Measurements from ENCODE around the gene ARHGEF17.

ARHGEF17 gene

DNA sequence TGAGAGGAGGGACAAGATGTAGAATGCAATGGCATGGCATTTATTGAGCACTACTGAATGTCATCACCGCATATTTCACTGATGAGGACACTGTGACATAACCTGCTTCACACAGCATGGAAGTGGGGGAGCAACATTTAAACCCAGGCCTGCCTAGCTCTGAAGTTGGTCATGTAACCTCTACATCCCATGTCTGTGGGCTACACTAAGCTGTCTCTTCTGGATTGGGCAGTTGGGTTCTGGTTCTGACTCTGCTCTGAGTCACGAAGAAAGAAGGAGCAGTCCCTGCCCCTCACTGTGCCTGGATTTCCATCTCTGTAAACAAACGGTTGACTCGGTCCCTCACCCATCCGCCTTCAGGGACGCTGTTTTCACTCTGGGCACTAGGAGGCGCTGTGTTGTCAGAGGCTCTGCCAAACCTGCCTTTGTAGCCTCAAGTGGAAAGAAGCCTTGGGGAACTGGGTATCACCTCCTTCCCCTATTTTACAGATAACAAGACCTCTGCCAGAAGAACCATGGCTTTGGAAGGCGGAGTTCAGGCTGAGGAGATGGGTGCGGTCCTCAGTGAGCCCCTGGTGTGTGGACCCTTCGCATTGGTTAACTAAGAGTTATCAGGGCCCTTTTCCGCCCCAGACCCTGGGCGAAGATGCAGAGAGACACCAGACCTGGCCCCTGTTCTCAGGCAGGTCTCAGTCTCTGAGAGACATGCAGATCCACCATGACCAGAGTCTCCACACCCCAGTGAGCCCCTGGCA, 12.7 kb upstream of the ARHGEF17 start:
- DNase-seq, result peak; percentile 21

DNA sequence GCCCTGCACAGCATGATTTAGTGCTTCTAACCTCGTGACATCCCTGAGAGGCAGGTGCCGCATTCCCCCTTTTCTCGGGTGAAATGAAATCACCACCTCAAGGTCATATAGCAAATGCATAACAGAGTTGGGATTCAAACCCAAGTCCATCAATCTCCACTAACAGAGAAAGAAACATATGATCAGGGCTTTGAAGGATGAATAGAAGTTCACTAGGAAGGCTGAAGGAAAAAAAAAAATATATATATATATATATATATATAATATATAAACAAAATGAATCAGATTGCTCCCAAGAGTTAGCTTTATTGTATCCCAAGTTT, 12.1 kb upstream of the ARHGEF17 start:
- DNase-seq, result no peak

DNA sequence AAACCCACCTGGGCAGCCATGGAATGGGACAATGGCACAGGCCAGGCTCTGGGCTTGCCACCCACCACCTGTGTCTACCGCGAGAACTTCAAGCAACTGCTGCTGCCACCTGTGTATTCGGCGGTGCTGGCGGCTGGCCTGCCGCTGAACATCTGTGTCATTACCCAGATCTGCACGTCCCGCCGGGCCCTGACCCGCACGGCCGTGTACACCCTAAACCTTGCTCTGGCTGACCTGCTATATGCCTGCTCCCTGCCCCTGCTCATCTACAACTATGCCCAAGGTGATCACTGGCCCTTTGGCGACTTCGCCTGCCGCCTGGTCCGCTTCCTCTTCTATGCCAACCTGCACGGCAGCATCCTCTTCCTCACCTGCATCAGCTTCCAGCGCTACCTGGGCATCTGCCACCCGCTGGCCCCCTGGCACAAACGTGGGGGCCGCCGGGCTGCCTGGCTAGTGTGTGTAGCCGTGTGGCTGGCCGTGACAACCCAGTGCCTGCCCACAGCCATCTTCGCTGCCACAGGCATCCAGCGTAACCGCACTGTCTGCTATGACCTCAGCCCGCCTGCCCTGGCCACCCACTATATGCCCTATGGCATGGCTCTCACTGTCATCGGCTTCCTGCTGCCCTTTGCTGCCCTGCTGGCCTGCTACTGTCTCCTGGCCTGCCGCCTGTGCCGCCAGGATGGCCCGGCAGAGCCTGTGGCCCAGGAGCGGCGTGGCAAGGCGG, 11.4 kb upstream of the ARHGEF17 start:
- no peak for DNase-seq

DNA sequence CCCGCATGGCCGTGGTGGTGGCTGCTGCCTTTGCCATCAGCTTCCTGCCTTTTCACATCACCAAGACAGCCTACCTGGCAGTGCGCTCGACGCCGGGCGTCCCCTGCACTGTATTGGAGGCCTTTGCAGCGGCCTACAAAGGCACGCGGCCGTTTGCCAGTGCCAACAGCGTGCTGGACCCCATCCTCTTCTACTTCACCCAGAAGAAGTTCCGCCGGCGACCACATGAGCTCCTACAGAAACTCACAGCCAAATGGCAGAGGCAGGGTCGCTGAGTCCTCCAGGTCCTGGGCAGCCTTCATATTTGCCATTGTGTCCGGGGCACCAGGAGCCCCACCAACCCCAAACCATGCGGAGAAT, 10.9 kb upstream of the ARHGEF17 start:
- DNase-seq, result no peak

DNA sequence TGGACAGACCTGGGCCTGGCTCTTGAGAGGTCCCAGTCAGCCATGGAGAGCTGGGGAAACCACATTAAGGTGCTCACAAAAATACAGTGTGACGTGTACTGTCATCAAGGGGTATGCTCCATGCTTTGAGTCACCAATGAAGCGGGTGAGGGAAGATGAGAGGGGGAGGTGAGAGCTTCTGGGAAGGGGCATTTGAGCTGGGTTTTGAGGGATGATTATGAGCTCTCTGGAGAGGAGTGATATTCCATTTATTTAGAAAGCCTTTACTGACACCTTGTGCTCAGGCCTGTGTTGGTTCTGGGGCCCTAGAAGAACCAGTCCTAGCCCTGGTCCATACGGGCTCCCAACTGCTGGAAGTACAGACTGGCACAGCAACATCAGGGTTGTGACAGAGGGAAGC, 10.4 kb upstream of the ARHGEF17 start:
- no peak for DNase-seq

DNA sequence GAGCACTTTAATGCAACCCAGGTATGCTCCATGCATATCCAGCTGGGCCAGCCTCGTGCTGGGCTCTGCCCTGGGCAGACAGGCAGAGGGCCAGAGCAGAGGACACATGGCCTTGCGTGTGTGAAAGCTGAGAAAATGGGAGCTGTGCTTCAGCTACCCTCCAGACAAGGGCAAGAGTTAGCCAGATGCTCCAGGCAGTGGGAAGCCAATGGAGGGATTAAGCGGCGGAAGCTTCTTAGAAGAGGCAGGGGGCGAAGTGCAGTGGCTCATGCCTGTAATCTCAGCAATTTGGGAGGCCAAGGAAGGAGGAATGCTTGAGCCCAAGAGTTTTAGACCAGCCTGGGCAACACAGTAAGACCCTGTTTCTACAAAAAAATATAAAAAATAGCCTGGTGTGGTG, 9.8 kb upstream of the ARHGEF17 start:
- DNase-seq, result no peak

DNA sequence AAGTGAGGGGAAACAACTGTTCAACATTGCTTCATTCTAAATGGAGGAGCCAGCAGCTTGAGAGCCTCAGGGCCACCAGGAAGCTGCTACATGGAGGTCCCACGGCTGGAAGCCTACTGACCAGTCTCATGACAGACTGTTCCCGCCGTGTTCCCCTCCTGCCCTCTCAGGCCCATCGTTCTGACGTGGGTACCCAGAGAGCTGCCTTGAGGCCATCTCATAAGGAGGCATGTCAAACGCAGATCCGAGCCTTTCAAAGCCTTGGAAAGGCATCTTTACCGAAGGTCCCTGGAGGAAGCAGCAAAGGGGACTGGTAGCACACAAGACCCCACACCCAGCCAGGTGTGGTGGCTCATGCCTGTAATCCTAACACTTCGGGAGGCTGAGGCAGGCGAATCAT, 8.3 kb upstream of the ARHGEF17 start:
- DNase-seq, result no peak

DNA sequence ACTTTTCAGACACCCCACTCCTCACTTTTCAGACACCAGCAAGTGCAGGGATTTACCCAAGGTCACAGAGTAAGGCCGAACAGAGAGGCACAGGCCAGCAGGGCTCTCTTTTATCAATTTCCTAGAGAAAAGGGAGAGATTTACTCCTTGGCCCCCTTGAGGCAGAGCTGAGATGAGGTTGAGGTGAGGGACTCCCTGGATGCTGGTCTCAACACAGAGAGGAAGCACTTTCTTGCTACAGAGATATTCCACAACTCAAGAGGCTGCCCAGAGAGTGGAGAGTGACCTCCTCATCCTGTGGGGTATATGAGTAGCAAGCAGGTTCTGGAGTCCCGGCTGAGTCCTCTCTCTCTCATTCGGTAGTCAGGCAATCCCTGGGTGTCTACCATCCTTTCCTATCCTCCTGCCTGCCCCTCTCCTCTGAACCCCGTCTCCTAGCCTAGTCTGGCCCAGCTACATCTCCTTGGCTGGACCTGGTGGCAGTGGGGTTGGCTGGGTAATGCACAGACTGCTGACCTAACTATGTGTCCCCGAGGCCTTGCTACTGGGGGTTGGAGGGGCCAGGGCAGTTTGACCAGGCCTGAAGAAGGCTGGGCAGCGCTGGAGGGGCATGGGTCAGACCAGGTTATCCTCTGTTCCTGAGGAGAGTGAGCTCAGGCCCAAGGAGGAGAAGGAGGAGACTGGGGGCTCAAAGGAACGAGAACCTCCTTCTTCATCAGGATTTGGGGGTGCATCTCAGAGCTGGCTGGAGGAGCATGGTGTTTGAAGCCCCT, 1.8 kb upstream of the ARHGEF17 start:
- no peak for DNase-seq

DNA sequence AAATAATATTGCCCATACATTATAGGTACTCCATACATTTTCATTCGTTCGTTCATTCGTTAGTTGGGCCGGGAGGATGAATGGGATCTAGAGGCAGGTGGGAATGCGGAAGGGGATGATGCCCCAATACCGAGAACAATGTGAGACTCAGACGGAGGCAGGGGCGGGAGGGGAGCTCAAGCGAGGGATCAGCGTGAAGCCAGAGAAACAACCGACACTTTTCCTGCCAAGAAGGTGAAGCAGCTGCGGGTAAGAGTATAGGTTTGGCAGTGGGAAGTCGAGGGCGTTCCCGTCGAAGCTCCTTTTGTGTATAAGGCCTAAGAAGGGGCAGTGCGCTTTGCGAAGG, 1.1 kb upstream of the ARHGEF17 start:
- DNase-seq, result no peak

DNA sequence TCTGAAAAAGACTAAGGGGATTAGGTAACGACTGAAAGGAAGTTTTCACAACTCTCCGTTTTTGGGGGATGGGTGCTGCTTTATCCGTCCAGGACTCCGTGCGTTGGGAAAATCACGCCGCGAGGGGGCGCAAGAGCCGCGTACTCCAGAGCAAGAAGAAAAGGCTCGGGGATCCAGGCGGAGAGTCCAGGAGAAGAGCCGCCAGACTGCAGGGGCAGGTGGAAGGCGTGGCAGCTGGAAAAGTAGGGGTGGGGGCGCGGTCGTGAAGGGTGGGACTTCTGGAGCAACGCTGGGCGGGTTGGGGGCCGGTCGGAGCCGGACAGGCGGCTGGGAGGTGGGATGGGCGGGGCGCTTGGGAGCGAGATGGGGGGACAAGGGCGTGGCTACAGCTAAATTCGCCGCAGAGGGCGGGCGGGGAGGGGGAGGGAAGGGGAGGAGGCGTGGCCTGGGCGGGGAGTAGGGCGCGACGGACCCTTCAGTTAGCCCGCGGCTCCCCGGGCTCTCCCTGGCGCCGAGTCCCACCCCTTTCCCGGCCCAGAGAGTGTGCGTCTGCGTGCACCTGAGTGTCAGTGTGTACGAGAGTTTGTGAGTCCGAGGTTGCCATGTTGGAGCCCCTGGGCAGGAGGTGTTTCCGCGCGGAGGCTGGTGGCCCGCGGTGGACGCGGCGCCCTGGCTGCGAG, 613 bp upstream of the ARHGEF17 start:
- peak; percentile 98 for DNase-seq

DNA sequence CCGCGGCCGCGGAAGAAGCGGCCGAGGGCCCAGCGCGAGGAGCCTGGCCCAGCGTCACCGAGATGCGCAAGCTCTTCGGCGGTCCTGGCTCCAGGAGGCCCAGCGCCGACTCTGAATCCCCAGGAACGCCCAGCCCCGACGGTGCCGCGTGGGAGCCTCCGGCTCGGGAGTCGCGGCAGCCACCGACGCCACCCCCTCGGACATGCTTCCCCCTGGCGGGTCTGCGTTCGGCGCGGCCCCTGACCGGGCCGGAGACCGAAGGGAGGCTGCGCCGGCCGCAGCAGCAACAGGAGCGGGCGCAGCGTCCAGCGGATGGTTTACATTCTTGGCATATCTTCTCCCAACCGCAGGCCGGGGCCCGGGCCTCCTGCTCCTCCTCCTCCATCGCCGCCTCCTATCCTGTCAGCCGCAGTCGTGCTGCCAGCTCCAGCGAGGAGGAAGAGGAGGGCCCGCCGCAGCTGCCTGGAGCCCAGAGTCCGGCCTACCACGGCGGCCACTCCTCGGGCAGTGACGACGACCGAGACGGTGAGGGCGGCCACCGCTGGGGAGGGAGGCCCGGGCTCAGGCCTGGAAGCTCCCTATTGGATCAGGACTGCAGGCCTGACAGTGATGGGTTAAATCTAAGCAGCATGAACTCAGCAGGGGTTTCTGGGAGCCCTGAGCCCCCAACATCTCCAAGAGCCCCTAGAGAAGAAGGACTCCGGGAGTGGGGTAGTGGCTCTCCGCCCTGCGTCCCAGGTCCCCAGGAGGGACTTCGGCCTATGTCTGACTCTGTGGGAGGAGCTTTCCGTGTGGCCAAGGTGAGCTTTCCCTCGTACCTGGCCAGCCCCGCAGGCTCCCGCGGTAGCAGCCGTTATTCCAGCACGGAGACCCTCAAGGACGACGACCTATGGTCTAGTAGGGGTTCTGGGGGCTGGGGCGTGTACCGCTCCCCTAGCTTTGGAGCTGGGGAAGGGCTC, 1.2 kb downstream of the ARHGEF17 start:
- DNase-seq, result no peak

DNA sequence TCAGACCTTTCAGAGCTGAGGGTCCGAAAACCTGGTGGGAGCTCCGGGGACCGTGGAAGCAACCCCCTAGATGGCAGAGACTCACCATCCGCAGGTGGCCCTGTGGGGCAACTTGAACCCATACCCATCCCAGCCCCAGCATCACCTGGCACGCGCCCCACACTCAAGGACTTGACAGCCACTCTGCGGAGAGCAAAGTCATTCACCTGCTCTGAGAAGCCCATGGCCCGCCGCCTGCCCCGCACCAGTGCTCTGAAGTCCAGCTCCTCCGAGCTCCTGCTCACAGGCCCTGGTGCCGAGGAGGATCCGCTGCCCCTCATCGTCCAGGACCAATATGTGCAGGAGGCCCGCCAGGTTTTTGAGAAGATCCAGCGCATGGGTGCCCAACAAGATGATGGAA, 2.0 kb downstream of the ARHGEF17 start:
- DNase-seq, result no peak

DNA sequence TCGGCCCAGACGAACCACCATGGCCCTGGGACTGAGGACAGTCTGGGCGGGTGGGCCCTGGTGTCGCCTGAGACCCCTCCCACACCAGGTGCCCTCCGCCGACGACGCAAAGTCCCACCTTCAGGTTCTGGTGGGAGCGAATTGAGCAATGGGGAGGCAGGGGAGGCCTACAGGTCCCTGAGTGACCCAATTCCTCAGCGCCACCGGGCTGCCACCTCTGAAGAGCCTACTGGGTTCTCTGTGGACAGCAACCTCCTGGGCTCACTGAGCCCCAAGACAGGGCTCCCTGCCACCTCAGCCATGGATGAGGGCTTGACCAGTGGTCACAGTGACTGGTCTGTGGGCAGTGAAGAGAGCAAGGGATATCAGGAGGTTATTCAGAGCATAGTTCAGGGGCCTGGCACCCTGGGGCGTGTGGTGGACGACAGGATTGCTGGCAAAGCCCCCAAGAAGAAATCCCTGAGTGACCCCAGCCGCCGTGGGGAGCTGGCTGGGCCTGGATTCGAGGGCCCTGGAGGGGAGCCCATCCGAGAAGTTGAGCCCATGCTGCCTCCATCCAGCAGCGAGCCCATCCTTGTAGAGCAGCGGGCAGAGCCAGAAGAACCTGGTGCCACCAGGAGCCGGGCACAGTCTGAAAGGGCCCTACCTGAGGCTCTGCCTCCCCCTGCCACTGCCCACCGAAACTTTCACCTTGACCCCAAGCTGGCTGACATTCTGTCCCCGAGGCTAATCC, 2.8 kb downstream of the ARHGEF17 start:
- no peak for DNase-seq

DNA sequence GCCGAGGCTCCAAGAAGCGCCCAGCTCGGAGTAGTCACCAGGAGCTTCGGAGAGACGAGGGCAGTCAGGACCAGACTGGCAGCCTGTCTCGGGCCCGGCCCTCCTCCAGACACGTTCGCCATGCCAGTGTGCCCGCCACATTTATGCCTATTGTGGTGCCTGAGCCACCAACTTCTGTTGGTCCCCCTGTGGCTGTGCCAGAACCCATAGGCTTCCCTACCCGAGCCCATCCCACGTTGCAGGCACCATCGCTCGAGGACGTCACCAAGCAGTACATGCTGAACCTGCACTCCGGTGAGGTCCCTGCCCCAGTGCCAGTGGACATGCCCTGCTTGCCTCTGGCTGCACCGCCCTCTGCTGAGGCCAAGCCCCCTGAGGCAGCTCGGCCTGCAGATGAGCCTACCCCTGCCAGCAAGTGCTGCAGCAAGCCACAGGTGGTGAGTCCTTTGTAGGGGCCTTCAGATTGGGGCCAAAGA, 3.4 kb downstream of the ARHGEF17 start:
- no peak for DNase-seq

DNA sequence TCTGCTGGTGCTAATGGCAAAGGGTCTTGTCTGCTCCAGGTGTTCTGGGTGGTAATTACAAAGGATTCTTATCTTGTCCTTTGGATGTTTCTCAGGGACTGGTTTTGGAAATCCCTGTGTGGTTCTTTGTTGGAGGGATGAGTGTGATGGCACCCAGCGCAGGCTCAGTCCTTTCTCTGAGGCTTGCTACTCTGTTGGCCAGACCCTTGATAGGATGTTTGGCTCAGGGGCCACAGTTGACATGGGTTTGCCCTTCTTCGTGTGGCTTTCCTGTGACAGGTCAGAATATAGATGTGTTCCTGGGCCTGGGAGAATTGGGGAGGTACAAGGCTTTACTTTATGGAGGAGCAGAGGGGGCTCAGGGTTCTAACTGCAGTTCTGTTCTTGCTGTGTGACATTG, 4.0 kb downstream of the ARHGEF17 start:
- no peak for DNase-seq

DNA sequence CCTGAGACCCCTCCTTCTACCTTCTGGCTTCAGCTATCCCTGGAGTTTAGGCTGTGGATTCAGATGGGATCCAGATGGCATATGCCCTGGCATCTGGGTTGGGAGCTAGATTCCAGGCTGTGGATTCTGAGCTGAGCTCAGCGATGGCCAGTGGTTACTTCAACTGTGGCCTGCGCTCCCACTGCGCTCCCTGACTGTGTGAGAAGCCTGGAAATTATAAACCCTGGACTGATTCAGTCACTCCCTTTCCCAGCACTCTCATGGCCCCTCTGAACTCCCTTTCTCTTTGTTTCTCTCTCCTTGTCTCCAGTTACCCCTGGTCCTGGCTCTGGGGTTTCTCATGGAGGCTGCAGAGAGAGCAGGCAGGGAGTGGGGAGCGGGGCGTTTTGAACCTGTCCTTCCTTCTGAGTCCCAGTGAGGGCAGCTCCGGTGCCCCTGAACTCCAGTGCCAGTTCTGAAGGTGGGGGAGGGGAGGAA, 4.8 kb downstream of the ARHGEF17 start:
- DNase-seq, result no peak

DNA sequence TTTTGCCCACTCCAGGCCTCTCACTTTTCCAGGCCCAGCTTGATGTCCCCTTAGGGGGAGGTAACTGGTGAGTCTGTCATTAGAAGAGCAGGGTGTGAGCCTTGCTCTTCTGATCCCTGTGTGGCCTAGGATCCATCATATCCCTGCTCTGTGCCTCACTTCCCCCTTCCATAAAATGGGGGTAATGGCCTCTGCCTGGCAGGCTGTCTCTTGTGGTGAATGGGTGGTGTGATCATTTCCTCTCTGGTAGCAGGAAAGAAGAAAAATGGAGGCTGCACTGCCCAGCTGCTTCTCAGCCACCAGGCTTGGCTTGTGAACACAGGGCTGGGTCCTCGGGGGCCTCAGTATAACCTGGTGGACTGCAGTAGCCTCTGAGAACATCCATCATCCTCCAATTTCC, 5.6 kb downstream of the ARHGEF17 start:
- DNase-seq, result no peak

DNA sequence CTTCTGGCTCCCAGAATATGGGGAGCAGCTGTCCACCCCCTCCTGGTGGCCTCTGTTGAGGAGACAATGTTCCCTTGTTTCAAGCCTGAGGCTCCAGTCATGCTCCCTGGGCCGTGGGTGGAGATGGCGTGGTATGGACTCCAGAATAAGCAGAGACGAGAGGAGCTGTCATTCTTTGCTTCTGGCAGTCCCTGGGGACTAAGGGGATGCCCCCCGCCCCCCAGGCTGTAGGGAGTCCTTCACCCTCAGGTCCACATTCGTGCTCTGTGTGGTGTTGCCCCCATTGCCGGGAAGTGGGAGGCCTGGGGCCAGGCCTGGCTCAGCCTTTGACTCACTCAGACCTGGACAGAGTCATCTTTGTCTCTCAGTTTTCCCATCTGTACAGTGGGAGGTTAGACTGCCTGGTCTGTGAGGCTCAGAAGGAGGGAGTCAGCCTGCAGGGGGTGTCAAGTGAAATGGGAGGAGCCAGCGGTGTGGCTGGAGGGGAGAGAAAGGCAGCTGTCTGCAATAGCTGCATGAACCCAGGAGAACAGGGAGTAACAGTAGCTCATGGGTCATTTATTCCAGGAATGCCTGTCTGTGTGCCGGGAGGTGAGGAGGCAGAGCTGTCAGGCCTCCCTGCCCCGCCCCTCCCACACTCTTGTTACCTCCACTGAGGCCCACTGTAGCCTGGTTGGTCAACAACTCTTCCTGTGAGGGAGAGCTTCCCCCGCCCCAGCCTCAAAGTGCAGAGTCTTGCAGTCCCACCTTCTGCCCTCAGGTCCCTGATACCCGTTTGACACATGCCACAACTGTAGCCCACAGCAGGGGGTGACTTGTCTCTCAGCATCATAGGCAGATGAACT, 6.3 kb downstream of the ARHGEF17 start:
- no peak for DNase-seq

DNA sequence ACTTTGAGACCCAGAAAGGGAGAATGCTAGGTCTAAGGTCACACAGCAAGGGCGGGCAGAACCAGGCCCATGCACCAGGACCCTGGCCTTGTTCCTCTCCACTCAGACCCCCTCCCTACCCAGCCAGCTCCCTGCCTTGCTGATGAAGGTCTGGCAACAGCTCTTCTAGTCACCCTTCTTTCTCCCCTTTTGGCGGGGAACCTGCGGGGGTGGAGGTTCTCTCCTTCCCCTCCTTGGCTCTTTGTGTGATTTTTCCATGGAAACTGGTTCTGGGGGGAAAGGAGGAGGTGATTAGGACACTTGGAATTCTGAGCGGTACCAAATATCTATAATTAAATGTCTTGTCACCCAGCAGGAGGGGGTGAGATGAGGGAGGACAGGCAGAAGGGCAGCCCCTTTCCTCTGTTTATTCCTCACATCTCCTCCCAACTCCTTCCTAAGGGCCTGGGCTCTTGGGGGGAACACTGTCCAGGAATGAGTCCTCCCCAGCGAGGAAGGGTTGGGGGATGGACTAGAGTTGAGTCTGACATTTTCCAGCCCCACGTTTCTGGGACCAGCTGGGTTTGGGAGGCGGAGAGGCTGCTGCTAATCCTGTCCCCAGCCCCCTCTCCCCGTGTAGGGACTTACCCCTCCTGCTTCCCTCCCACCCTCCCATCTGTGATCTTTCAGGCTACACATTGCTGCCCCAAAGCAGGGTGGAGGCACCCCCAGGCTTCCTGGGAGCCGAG, 7.4 kb downstream of the ARHGEF17 start:
- peak; percentile 30 for DNase-seq

DNA sequence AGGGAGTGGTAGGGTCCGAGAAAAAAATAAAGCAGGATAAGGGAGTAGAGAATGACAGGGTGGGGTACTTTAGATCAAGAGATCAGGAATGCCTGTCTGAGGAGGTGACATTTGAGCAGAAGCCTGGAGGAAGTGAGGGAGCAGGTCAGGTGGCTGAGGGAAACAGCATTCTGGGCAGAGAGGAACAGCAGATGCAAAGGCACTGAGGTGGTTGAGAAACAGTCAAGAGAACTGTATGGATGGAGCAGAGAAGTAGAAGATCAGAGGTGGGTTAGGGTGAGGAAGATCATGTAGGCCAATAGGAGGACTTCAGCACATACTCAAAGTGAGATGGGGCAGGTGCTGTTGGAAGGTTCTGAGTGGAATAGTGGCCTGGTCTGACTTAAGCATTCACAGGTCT, 8.3 kb downstream of the ARHGEF17 start:
- no peak for DNase-seq
